Measurements from ENCODE around the gene HSPA13. TPM values are rescaled to one million over a fixed set of nuclear protein-coding genes. Genes with fewer than 3 reads are reported as not detected.

The HSPA13 gene
- total and polyA plus RNA-seq, 2 of the 8 experiments (the other 6 are each of a cell fraction or from before 2014, with no cell fraction given): 7.8 to 36.9 TPM

DNA sequence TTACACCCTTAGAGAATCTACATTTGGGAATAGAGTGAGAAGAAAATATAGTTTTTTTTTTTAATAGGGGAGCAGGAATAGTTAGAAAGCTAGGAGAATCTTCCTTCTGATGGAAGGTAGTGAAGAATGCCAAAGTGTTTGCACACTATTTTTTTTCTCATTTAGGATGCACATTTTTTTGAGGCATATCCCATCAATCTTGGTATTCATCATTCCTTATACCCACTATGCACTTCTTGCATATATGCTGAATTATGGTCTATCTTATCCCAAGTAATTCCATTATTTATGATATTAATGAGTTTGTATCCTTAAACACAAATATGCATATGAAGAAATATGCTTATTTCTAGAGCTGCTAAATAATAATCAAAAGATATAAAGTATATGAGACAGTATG, 28.4 kb downstream of the HSPA13 start:
- ChIA-PET POLR2A (ENCODE audit: partially characterized antibody) (no interaction called here), CTCF (ENCODE audit: partially characterized antibody) (interaction anchor here (1.7 kb wide), 1 partner anchor 94 kb away, joined by 3 read pairs; no protein-coding TSS in a partner anchor)
- H2BK5ac ChIP-seq (ENCODE audit: low read depth, low read length): no peak overlapping the region
- no peaks in the 10 kb centered on the region for H3K4me1 ChIP-seq (replicated peaks in 1 of 4; ENCODE audit: control insufficient read depth in 3 of 4, insufficient read depth in 4 of 4, low read length in 3 of 4)
- H3K23ac ChIP-seq (ENCODE audit: insufficient read length): no peak overlapping the region
- H3K14ac ChIP-seq (ENCODE audit: insufficient read length): no peak overlapping the region
- H4K8ac ChIP-seq (ENCODE audit: extremely low read depth, insufficient read depth, low read length): no peak overlapping the region
- no peaks in the 10 kb centered on the region for H3K23me2 ChIP-seq (ENCODE audit: low read depth, low read length)
- H2BK15ac ChIP-seq (ENCODE audit: low read length): no peak overlapping the region
- H3K79me1 ChIP-seq (ENCODE audit: low read depth, low read length): no peaks in the 10 kb centered on the region
- H2BK120ac ChIP-seq (replicated peaks; ENCODE audit: low read depth, low read length): no peak overlapping the region
- DNase-seq (ENCODE audit: low read depth in 1 of 2, low spot score in 2 of 2) (no peak), FAIRE-seq (no peak)
- TF ChIP-seq BRCA1 (IDR thresholded peaks at IDR 0.05; ENCODE audit: low read depth, low read length): no peak
- TF ChIP-seq RNF2 (IDR thresholded peaks at IDR 0.05; ENCODE audit: borderline replicate concordance, low read depth, low read length, missing control alignments, poor library complexity, severe bottlenecking): no peak
- no peak for TF ChIP-seq ZNF274 (IDR thresholded peaks at IDR 0.05; ENCODE audit: borderline replicate concordance, extremely low read depth, low read length)
- no peak for TF ChIP-seq RFX5 (IDR thresholded peaks at IDR 0.05; ENCODE audit: borderline replicate concordance, low read depth, low read length)
- TF ChIP-seq CBX8 (IDR thresholded peaks at IDR 0.05; ENCODE audit: borderline replicate concordance, low read depth, low read length): no peak
- no peak for TF ChIP-seq KDM5A (IDR thresholded peaks at IDR 0.05; ENCODE audit: low read length)
- no peak for TF ChIP-seq HDAC6 (IDR thresholded peaks at IDR 0.05; ENCODE audit: low read depth, low read length)
- no peak for TF ChIP-seq HDAC2 (IDR thresholded peaks at IDR 0.05; ENCODE audit: borderline replicate concordance in 1 of 2, low read depth in 2 of 2, low read length in 2 of 2)
- H4K20me1 ChIP-seq (replicated peaks in 1 of 2; ENCODE audit: control insufficient read depth in 1 of 2, insufficient read depth in 2 of 2, low read length in 2 of 2): no peaks in the 10 kb centered on the region
- no peaks in the 10 kb centered on the region for H3K27me3 ChIP-seq (replicated peaks in 1 of 4; ENCODE audit: control insufficient read depth in 3 of 4, extremely low read depth in 1 of 4, insufficient read depth in 3 of 4, low read length in 3 of 4)
- no peak overlapping the region for H3K4ac ChIP-seq (replicated peaks; ENCODE audit: insufficient read length, low read depth, low read length)
- no peak overlapping the region for H3K18ac ChIP-seq (ENCODE audit: extremely low read depth, low read length)
- H3K4me2 ChIP-seq (ENCODE audit: insufficient read depth in 1 of 2, low read depth in 2 of 2, low read length in 2 of 2): no peak overlapping the region
- H4K5ac ChIP-seq (ENCODE audit: insufficient read length, low read depth, low read length): no peak overlapping the region
- no peaks in the 10 kb centered on the region for H3K79me2 ChIP-seq (ENCODE audit: control insufficient read depth in 1 of 2, insufficient read depth in 2 of 2, low read length in 2 of 2)
- H3K27ac ChIP-seq (ENCODE audit: low read depth, low read length): no peak overlapping the region
- H4K91ac ChIP-seq (replicated peaks; ENCODE audit: insufficient read length, low read length): no peak overlapping the region
- H2AFZ ChIP-seq (ENCODE audit: low read length): no peak overlapping the region
- no peak overlapping the region for H2AK5ac ChIP-seq (ENCODE audit: low read depth, low read length)
- no peak overlapping the region for H2BK20ac ChIP-seq (ENCODE audit: low read length)
- no peak overlapping the region for H3K56ac ChIP-seq (replicated peaks; ENCODE audit: insufficient read length, low read depth, low read length)
- H3K9ac ChIP-seq (replicated peaks in 1 of 4; ENCODE audit: extremely low read depth in 1 of 4, low read depth in 3 of 4, low read length in 3 of 4): no peak overlapping the region
- H3K9me3 ChIP-seq (ENCODE audit: insufficient read depth in 2 of 2, low read depth in 1 of 2, low read length in 1 of 2): no peaks in the 10 kb centered on the region
- no peak overlapping the region for H3K4me3 ChIP-seq (ENCODE audit: extremely low read depth in 1 of 4, insufficient read depth in 2 of 4, low read depth in 3 of 4, low read length in 4 of 4)
- H2BK12ac ChIP-seq (ENCODE audit: low read depth, low read length): no peak overlapping the region
- no peaks in the 10 kb centered on the region for H3K36me3 ChIP-seq (ENCODE audit: control insufficient read depth in 2 of 4, insufficient read depth in 4 of 4, low read length in 3 of 4)

Data from H1 (cell line).